Pons (tissue), 1 donor: ENCODE measurements around the gene PCDHAC1.

Experiments
- DNase-seq: peaks from one replicate; pipeline ENCODE4 v3.0.0-alpha.2; 2016; ENCODE audit warnings: low spot score

Gene PCDHAC1

GRCh38 chr5:140967226-140967893 lies 41.3 kb downstream of the PCDHAC1 start:
- DNase-seq = no peak

GRCh38 chr5:140969880-140970279 lies 43.8 kb downstream of the PCDHAC1 start:
- DNase-seq = no peak

DNA sequence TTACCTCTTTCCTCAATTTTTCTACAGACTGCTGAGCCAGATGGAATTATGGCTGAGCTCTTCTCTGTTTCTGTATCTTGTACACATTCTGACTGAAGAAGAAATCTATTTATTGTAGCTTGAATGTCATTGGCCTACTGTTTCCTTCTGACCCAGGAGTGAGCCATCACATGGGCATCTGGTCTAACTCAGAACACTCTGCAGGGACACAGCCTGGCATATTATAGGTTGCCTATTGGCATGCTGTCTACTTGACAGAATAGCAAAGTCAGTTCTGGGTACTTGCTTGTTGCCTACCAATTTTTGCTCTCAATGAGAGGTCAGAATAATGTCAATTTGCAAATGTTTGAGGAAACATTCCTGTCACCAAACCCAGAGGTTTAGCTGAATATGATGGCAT lies 47.5 kb downstream of the PCDHAC1 start:
- DNase-seq = no peak

- no peak for DNase-seq
These were observed 50.9 kb downstream of the PCDHAC1 start for GRCh38 chr5:140977003-140977402.

GRCh38 chr5:140978260-140978659 lies 52.2 kb downstream of the PCDHAC1 start:
- no peak for DNase-seq

GRCh38 chr5:140978983-140979382 lies 52.9 kb downstream of the PCDHAC1 start:
- DNase-seq = no peak
